ENCODE measurements around the gene YTHDF1.
A peak's percentile ranks its signal among the peaks of the same experiment; 100 is the strongest.
"Not testable (repeated sequence)": the region's sequence is repeated elsewhere in the genome, so short reads cannot be mapped to it uniquely, and the experiment has no call there.

YTHDF1 gene

GRCh38 chr20:63216041-63216848 is at the start of gene YTHDF1:
Gene YTHDF1, minus strand, starts transcription at chr20:63216131. Its CDS starts 239 bp downstream, at chr20:63215892.
- DNase-seq = peak; percentile 97

DNA sequence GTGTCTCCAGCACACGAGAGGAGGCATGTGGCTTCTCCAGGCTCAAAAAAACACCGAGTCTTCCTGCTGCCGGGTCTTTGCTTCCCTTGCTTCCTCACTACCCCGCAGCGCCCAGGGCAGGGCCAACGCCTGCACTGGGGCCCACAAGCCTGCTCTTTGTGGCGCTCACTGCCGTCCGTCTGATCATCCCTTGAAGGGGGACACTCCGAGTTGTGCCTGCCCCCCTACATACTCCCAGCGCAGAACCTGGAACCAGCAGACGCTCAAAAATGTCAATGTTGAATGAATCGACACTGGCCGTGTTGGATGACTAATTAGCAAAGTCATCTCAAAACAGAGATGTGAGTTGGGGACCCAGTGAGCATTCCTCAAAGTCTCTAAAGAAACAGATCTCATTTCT is 48.6 kb upstream of the YTHDF1 start:
- no peak for DNase-seq

GRCh38 chr20:63264000-63264399 is 48.1 kb upstream of the YTHDF1 start:
- no peak for DNase-seq

DNA sequence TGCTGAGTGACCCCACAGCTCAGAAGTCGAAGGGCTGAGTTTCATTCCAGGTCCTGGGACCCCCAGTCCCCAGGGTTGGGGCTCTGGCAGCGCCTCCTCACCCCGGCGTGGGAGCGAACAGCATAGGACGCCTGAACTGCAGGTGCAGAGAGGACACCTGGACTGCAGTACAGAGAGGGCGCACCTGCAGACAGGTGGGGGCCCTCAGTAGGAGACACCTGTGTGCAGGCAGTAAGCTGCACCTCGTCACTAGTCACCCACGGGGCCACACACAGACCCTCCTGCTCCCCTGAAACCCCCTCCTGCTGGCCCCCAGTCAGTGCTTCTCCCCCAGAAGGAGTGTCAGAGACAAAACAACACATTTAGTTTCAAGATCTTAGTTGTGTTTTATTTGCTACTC is 46.9 kb upstream of the YTHDF1 start:
- DNase-seq = no peak

- no peak for DNase-seq
Measured at GRCh38 chr20:63261795-63262528, 46.0 kb upstream of the YTHDF1 start.

DNA sequence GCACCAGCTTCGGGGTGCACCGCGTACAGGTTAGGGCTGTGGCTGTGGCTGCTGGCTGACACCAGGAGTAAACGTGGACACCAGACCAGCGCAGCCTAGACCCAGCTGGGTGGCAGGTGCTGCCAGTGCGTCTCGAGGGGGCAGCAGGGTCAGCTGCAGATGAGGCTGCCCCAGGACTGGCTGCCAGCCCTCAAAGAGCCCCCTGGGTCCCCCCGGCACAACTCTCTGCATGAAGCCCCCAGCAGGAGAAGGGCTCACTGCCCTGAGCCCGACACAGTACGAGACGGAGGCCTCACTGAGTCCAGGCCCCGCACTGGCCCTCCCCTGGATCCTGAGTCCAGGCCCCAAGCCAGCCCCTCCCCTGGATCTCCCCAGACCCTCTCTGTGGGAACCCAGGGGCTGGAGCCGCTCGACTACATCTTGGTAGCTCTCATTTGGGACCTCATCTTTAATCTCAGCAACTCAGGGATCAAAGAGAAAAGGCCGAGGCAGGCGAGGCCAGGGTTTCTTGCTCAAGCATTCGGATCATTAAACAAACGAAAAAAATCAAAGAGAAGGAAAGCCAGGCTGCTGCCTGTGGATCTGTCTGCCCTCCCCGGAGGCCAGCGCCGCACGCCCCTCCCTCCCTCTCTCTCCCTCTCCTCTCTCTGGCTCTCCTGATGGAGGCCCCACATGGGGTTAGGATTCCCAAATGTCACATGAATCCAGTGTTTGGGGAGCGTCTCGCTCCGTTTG is 45.3 kb upstream of the YTHDF1 start:
- DNase-seq = no peak

GRCh38 chr20:63260521-63260920 is 44.6 kb upstream of the YTHDF1 start:
- DNase-seq = no peak

- no peak for DNase-seq
Measured at GRCh38 chr20:63259734-63260460, 44.0 kb upstream of the YTHDF1 start.

- no peak for DNase-seq
Measured at GRCh38 chr20:63258781-63259180, 42.9 kb upstream of the YTHDF1 start.

DNA sequence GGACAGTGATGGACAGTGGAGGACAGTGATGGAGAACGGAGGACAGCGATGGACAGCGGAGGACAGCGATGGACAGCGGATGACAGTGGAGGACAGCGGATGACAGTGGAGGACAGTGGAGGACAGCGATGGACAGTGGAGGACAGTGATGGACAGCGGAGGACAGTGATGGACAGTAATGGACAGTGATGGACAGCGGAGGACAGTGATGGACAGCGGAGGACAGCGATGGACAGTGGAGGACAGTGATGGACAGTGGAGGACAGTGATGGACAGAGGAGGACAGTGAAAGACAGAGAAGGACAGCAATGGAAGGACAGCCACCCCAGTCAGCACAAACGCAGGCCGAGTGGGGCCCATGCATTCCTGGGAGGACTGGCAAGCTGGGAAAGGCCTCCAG is 41.7 kb upstream of the YTHDF1 start:
- no peak for DNase-seq

GRCh38 chr20:63256954-63257353 is 41.0 kb upstream of the YTHDF1 start:
- no peak for DNase-seq

- no peak for DNase-seq
Measured at GRCh38 chr20:63255931-63256704, 40.2 kb upstream of the YTHDF1 start.

GRCh38 chr20:63254606-63255384 is 38.9 kb upstream of the YTHDF1 start:
- DNase-seq = no peak

- no peak for DNase-seq
Measured at GRCh38 chr20:63254232-63254605, 38.3 kb upstream of the YTHDF1 start, which contains the start of gene NKAIN4. Gene NKAIN4, minus strand, starts transcription at chr20:63254463. Its CDS starts 13 bp downstream, at chr20:63254450.

DNA sequence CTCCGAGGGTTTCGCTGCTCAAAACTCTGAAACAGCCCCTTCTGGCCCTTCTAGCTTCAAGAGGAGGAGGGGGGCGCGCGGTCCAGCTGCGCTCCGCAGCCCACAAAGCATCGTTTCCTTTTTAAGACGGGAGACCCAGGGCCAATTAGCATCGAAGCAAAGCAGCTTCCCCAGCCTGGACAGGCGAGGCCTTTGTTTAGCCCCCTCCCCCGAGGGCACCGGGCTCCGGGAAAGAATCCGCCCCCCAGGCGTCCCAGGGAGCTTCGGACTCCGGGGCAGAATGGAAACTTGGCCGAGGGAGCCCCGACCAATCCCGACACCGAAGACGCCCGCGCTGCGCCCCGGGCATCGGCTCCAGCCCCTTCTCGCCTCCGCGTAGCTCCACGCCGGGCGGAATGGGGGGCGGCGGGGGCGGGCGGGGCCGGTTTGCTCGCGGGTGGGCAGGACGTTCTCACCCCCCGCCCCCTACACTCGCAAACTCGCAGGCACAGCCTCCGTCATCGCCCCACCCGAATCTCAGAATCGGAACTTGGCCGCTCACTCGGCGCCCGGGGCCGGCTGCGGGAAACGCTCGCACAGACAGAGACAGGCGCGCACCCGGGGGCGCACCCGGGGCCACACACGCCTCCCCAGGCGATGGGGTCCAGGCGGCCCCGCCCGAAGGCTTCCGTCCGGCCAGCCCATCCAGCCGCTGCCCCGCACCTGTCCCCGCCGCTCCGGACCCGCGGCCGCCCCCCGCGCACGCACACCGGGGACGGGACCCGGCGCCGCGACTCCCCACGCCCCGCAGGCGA is 37.7 kb upstream of the YTHDF1 start:
- no peak for DNase-seq

GRCh38 chr20:63253065-63253437 is 37.1 kb upstream of the YTHDF1 start:
- DNase-seq = no peak

GRCh38 chr20:63252284-63252711 is 36.4 kb upstream of the YTHDF1 start:
- no peak for DNase-seq

DNA sequence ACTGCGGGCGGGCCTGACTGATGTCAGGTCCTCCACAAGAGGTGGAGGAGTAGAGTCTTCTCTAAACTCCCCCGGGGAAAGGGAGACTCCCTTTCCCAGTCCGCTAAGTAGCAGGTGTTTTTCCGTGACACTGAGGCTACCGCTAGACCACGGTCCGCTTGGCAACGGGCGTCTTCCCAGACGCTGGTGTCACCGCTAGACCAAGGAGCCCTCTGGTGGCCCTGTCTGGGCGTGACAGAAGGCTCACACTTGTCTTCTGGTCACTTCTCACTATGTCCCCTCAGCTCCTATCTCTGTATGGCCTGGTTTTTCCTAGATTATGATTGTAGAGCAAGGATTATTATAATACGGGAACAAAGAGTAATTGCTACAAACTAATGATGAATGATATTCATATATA is 35.4 kb upstream of the YTHDF1 start:
- DNase-seq = not testable (repeated sequence)

GRCh38 chr20:63249891-63250290 is 34.0 kb upstream of the YTHDF1 start:
- DNase-seq = no peak
